Stimulated activated CD8-positive, alpha-beta memory T cell treated with anti-CD3 and anti-CD28 coated beads, Interleukin-2, amount 100 ng/mL, for 1 hour (primary cell): ENCODE data around the gene MLPH.

ENCODE experiments used
- DNase-seq, 2 donors: peaks; one replicate each; pipeline ENCODE4 v3.0.0-alpha.2; 2020; ENCODE audit warnings: low read depth in 2 of 2

MLPH gene

DNA sequence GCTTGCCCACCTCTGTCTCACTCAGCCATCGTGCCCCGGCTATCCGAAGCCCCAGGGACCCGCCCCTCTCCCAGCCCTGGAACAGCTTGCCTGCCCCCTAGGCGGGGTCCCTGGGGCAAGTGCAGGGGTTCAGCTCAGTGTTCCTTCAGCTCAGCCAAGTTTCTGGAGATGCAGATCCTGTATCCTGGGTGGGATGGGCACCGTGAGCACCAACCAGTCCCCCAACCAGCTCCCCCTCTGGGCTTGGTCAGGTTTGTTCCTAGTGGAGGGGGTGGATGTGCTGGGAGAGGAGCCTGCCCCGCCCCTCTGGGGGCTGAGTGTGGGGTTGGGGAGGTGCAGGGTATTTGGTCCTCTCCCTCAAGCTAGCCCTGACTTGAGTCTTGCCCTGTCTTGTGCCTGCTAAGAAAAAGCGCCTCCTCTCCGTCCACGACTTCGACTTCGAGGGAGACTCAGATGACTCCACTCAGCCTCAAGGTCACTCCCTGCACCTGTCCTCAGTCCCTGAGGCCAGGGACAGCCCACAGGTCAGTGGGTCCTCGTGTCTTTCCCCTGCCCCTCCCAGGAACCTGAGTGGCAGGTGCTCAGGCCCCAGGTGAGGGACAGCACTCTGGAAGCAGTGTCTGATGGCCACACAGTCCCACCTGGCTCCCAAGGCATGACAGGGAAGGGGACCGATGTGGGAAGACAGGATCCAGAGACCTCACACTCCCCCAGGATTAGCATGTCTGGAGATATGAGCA lies 32.6 kb downstream of the MLPH start:
- no peak for DNase-seq

- DNase-seq = no peak
Observed at GRCh38 chr2:237520290-237520689, 33.2 kb downstream of the MLPH start.

GRCh38 chr2:237524631-237525030 lies 37.6 kb downstream of the MLPH start:
- no peak for DNase-seq

DNA sequence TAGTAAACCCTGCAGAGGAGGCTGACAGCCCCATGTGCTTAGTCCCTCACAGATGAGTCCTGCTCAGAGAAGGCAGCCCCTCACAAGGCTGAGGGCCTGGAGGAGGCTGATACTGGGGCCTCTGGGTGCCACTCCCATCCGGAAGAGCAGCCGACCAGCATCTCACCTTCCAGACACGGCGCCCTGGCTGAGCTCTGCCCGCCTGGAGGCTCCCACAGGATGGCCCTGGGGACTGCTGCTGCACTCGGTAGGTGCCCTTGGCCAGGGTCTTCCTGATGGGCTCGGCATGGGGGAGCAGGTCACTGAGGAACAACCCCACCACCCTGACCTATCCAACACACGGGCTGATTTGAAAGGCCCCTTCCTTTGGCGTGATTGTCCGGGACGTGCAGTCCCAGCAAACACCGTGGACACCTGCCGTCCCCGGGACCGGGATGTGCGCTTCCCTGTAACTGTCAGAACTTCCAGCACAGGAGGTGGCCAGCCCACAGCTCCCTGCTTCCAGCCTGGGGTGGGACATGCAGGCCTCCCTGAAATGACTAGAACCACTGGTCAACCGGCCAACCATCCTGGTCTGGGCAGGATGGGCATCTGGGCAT lies 38.6 kb downstream of the MLPH start:
- no peak for DNase-seq

GRCh38 chr2:237527233-237527632 lies 40.2 kb downstream of the MLPH start:
- DNase-seq = no peak

- no peak for DNase-seq
Observed at GRCh38 chr2:237527766-237528165, 40.7 kb downstream of the MLPH start.

GRCh38 chr2:237529452-237530402 lies 42.7 kb downstream of the MLPH start:
- DNase-seq = no peak

DNA sequence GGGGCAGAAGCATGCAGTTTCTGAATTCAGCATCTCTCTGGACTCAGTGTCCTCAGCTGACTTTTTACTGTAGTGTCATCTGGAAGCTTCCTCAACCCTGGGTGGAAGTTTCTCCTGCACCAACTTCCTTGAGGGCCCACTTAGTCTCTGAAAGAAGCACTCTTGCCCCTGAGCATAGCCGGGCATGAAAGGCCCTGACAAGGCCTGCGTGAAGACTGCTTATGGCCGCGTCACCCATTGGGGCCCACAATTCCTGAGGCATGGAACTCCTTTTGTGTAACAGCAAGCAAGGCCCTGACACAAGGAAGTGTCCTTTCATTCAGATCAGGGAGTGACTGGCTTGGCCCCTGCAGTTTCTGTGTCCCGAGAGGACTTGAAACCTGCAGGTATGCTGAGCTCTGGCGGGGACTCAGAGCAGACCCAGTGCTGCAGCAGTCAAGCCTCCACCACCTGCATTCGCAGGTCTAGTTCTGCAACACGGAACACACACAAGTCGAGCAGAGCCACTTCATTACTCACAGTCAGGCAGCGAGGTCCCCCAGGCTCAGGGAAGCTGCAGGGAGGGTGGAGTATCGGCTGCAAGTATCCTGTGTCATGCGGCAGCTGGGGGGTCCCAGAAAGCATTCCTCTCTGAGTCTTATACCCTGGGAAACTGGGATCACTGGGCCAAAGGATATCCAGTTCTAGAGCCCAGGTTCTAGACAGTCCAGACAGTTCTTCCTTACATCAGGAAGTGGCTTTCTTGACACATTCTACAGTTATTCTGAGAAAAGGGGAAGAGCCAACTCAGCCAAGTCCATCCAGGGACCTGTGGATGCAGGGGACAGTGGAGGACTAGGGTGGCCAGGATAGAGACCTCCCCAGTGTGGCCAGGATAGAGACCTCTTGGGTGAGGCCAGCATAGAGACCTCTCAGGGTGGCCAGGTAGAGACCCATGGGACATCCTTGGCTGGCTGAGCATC lies 43.7 kb downstream of the MLPH start:
- no peak for DNase-seq

DNA sequence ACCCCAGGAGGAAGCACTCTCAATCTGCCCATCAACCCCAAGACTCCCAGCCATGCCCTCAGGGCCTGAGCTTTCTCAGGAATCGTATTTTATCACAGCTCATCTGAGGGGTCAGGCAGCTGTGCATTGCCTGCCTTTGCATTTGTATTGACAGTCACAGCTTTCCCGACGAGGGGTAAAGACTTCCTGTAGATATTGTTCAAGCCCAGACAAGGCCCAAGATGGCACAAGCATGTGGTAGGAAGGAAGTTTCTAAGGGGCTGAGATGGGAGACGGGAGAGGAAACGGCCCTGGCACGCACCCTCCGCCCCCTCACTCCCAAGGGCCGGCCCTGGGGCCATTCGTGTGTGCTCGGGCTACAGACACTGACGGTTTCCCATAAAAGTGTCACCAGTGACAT lies 45.1 kb downstream of the MLPH start:
- no peak for DNase-seq

GRCh38 chr2:237533668-237534161 lies 46.7 kb downstream of the MLPH start:
- DNase-seq = no peak

DNA sequence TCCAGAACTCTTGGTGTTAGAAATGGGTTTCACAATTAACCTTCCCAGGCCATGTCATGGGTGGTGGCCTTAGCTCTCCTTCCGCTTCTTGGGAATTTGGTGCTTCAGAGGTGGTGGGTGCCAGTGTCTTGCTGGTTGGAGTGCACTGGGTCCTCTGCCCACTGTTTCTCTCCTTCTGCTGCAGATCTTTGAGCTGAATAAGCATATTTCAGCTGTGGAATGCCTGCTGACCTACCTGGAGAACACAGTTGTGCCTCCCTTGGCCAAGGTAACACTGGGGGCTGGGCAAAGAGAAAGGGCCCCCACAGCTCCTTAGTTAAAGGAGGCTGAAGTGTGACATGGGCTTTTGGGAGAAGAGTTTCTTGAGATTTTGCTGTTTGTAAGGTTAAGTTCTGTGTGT lies 47.3 kb downstream of the MLPH start:
- DNase-seq = no peak

DNA sequence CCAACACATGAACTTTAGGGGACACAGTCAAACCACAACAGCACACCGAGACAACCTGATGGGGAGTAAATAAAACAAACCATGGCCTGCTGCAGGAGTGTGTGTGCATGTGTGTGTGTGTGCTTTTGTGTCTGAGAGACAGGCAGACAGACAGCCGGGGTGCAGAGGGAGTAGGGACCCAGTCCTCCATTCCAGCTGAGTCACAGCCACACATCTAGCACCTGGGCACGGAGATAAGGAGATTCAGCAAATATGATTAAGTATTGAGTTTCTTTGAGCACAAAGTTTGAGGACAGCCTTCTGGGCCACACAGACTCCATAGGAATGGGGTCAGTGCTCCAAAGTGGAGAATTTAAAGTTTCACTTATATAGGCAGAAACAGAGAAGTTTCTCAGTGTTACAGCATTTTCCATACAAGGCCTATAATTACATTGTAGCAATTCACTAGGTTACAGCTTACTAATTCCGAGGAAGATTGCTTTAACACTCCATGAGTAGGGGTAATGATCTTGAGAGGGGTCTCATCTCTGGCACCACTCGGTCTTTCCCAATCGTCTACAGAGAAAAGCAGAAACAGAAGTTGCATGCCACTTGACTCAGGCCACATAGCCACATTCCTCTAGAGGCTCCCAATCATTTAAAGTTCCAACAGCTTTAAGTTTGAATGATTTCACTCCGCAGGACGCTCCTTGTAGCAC lies 48.5 kb downstream of the MLPH start:
- no peak for DNase-seq

- DNase-seq = no peak
Observed at GRCh38 chr2:237536083-237536415, 49.0 kb downstream of the MLPH start.

GRCh38 chr2:237536617-237537016 lies 49.6 kb downstream of the MLPH start:
- no peak for DNase-seq

GRCh38 chr2:237538001-237538720 lies 51.1 kb downstream of the MLPH start:
- DNase-seq = no peak

DNA sequence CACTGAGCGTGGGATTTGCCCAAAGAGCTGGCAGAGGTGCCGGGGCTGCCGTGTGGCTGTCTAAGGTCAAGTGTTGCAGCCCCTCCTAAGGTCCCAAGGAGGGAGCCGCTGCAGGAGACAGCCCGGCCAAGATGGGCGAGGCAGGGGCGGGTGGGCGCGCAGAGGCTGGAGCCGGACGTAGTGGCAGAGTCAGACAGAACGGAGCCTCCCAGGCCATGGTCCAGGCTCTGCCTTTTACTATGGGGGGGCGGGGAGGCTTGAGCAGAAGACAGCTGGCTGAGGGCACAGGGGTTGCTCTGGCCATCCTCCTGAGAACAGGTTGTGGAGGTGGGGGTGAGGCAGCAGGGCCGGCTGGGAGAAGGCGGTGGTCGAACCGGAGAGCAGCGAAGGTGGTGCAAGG lies 51.9 kb downstream of the MLPH start:
- no peak for DNase-seq

GRCh38 chr2:237539681-237540080 lies 52.6 kb downstream of the MLPH start:
- no peak for DNase-seq

DNA sequence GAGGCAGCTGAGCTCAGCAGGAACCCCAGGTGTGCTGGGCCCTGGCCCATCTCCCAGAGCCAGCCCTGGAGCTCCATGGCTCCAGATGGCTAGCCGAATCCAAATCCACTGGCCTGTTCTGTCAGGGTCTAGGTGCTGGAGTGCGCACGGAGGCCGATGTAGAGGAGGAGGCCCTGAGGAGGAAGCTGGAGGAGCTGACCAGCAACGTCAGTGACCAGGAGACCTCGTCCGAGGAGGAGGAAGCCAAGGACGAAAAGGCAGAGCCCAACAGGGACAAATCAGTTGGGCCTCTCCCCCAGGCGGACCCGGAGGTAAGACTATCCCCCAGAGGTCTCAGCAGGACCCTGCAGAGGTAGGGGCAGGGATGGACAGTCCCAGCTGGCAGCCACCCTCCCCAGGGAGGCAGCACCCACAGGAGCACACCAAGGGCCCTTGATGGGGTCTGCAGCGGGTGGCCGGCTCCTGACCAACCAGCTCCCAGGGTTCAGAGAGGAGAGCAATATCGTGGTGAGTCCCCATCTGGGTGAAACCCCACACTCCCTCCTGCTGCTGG lies 53.2 kb downstream of the MLPH start:
- DNase-seq = no peak

GRCh38 chr2:237540823-237541222 lies 53.8 kb downstream of the MLPH start:
- no peak for DNase-seq

DNA sequence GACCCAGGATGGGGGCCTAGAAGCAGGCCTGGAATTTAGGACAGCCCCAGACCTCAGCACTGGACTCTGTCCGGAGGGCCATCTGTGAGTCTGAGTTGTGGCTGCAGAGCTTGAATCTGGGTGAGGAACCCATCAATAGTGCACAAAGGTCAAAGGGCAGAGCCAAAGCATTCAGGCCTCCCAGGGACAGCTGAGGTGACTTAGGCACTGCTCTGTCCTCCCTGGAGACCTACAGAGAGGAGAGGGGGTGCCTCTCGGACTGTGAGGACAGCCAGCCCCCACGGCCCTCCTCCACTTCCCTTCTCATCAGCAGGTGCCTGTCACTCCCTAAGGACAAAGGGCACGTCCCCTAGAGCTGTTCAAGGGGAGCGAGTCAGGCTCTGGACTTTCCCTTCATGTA lies 54.2 kb downstream of the MLPH start:
- no peak for DNase-seq
